Sigmoid colon (tissue), 7 donors: Measurements from ENCODE around the gene ARHGAP33. TPM values are rescaled to one million over a fixed set of nuclear protein-coding genes. Genes with fewer than 3 reads are reported as not detected.

ENCODE experiments used
- DNase-seq: peaks from one replicate; pipeline ENCODE4 v3.0.0-alpha.2; 2019
- H3K27ac ChIP-seq, 4 donors: fragments of 200-600 bp; sonication (generic); one replicate each; pipeline ENCODE4 v1.5.1; 2016 to 2019; ENCODE audit warnings: mild to moderate bottlenecking in 1 of 4
- H3K27me3 ChIP-seq, 3 donors: fragments of 200-600 bp; sonication (generic); one replicate each; pipeline ENCODE4 v1.5.1; 2019; ENCODE audit warnings: mild to moderate bottlenecking in 1 of 3
- H3K36me3 ChIP-seq, 4 donors: fragments of 200-600 bp; sonication (generic); one replicate each; pipeline ENCODE4 v1.5.1; 2016 to 2019
- H3K4me1 ChIP-seq, 4 donors: fragments of 200-600 bp; sonication (generic); one replicate each; pipeline ENCODE4 v1.5.1; 2017 to 2019
- H3K4me3 ChIP-seq, 4 donors: fragments of 200-600 bp; sonication (generic); one replicate each; pipeline ENCODE4 v1.5.1; 2017 to 2019; ENCODE audit warnings: mild to moderate bottlenecking in 2 of 4, moderate library complexity in 1 of 4
- H3K9me3 ChIP-seq, 4 donors: fragments of 200-600 bp in 3 of 4; sonication (generic) in 3 of 4; one replicate each; pipeline versions ENCODE4 v1.5.1 to v1.6.1; 2013 to 2019
- CTCF ChIP-seq, 4 experiments: fragments of 450-650 bp in 3 of 4; fragments of 200-600 bp in 1 of 4; IDR thresholded peaks; one replicate each; pipeline ENCODE4 v1.5.1; 2016 to 2019; ENCODE audit warnings: antibody characterized with exemption in 4 of 4, mild to moderate bottlenecking in 3 of 4, moderate library complexity in 2 of 4
- EP300 ChIP-seq, 4 donors: sonication (generic); formaldehyde crosslinking; IDR thresholded peaks; one replicate each; pipeline ENCODE4 v1.6.1; 2017; ENCODE audit warnings: antibody characterized with exemption in 4 of 4
- POLR2A ChIP-seq, 2 donors: fragments of 450-650 bp; IDR thresholded peaks; one replicate each; pipeline ENCODE4 v1.6.1; 2016; ENCODE audit warnings: antibody characterized with exemption in 2 of 2, mild to moderate bottlenecking in 2 of 2, moderate library complexity in 2 of 2
- POLR2AphosphoS5 ChIP-seq, 4 donors: sonication (generic); formaldehyde crosslinking; IDR thresholded peaks; one replicate each; pipeline ENCODE4 v1.6.1; 2017; ENCODE audit warnings: antibody characterized with exemption in 4 of 4
- WGBS, 2 donors: extraction: QIAGEN DNeasy Blood & Tissue Kit; methylation state at CpG; one replicate each; pipeline ENCODE4 v1.1.7; 2013; 5-methylcytosine and 5-hydroxymethylcytosine counted together
- intact Hi-C: fragments of 100-400 bp; cut with DNase I; formaldehyde crosslinking; loops from one replicate; pipeline ENCODE4 v1.15.1; 2023
- polyA plus RNA-seq, 3 donors: library from polyadenylated mRNA; stranded (reverse); fragments of 200-250 nt; gene quantifications; one replicate each; pipeline ENCODE4 v1.2.3, GENCODE V29; 2013
- total RNA-seq, 4 donors: library from RNA; depleted of rRNA; stranded (reverse); fragments of >200 nt; gene quantifications; one replicate each; pipeline ENCODE4 v1.1.0, GENCODE V29; 2016
- donor health status: healthy with polysubstance abuse.
- donor health status: Bipolar disorder and iron deficiency.
- donor health status: healthy.

The ARHGAP33 gene
- total and polyA plus RNA-seq, 7 donors = 0.60 to 11.9 (median 6.1) TPM

- 9 to 18% methylated on average over 74 of the region's 74 CpGs for WGBS, 2 donors
- peaks cover 6 to 31% (median 24%) of the 10 kb centered on the region in 4 donors for H3K36me3 ChIP-seq
- intact Hi-C loops = loop anchor here (5.0 to 10.0 kb wide), 4 partner anchors 108 to 387 kb away; partner anchors contain the start of genes CAPNS1, COX6B1, THAP8 and WDR62
These were observed 19.6 kb upstream of the ARHGAP33 start for GRCh38 chr19:35755550-35756376.

GRCh38 chr19:35756377-35757230, 18.8 kb upstream of the ARHGAP33 start, which contains the start of gene HSPB6:
Gene HSPB6, minus strand, starts transcription at chr19:35757029. Its CDS starts 21 bp downstream, at chr19:35757008.
- peak; percentile 90 for DNase-seq
- peak within 1 kb of the TSS; percentile 98 to 99 (median 99) for H3K27ac ChIP-seq
- peaks cover 0 to 63% (median 49%) of the 10 kb centered on the region in 4 donors for H3K4me1 ChIP-seq
- peak within 1 kb of the TSS; percentile 79 to 86 (median 83) for H3K4me3 ChIP-seq
- peaks cover 6 to 38% (median 24%) of the 10 kb centered on the region in 4 donors for H3K36me3 ChIP-seq
- H3K9me3 ChIP-seq = no peaks in the 10 kb centered on the region
- 7 to 8% methylated on average over 52 of the region's 52 CpGs for WGBS, 2 donors
- no peaks in the 10 kb centered on the region for H3K27me3 ChIP-seq
- intact Hi-C loops = loop anchor here (1.0 to 10.0 kb wide), 5 partner anchors 39 to 386 kb away; partner anchors contain the start of genes CAPNS1, COX6B1, THAP8 and WDR62
- no peak for TF ChIP-seq EP300 (IDR thresholded peaks at IDR 0.05)
- peak; percentile 62 to 91 for TF ChIP-seq POLR2A (IDR thresholded peaks at IDR 0.05)
- TF ChIP-seq POLR2AphosphoS5 (IDR thresholded peaks at IDR 0.05) = peak; percentile 66 to 97 (median 85)
- TF ChIP-seq CTCF (IDR thresholded peaks at IDR 0.05) = no peak

More at GRCh38 chr19:35755550-35756376, 19.6 kb upstream of the ARHGAP33 start:
- Histone ChIP-seq H3K27me3 (no peaks in the 10 kb centered on the region), H3K4me3 (peak overlapping the region; percentile 64 to 85 (median 80)), H3K27ac (peak overlapping the region; percentile 98 to 99 (median 99)), H3K4me1 (peaks cover 0 to 57% (median 49%) of the 10 kb centered on the region in 4 donors), H3K9me3 (no peaks in the 10 kb centered on the region)
- DNase-seq = peak; percentile 98
- TF ChIP-seq POLR2A (IDR thresholded peaks at IDR 0.05) (peak in 1 of 2 donors; percentile 11), CTCF (IDR thresholded peaks at IDR 0.05) (no peak), POLR2AphosphoS5 (IDR thresholded peaks at IDR 0.05) (peak; percentile 79 to 89 (median 80)), EP300 (IDR thresholded peaks at IDR 0.05) (peak in 2 of 4 donors; percentile 77 to 83)

GRCh38 chr19:35757231-35757748, 18.1 kb upstream of the ARHGAP33 start:
- H3K4me1 ChIP-seq = peaks cover 0 to 63% (median 49%) of the 10 kb centered on the region in 4 donors
- peaks cover under 1 to 43% (median 25%) of the 10 kb centered on the region in 4 donors for H3K36me3 ChIP-seq
- peak overlapping the region; percentile 98 to 99 (median 99) for H3K27ac ChIP-seq
- intact Hi-C loops = loop anchor here (1.0 to 10.0 kb wide), 5 partner anchors 40 to 385 kb away; partner anchors contain the start of genes CAPNS1, COX6B1, THAP8 and WDR62
- peak overlapping the region; percentile 79 to 86 (median 83) for H3K4me3 ChIP-seq
- WGBS, 2 donors = 7 to 8% methylated on average over 19 of the region's 19 CpGs
- no peaks in the 10 kb centered on the region for H3K9me3 ChIP-seq
- TF ChIP-seq POLR2AphosphoS5 (IDR thresholded peaks at IDR 0.05) = peak; percentile 73 to 94 (median 86)
- TF ChIP-seq POLR2A (IDR thresholded peaks at IDR 0.05) = no peak
- TF ChIP-seq CTCF (IDR thresholded peaks at IDR 0.05) = no peak
- peak; percentile 75 to 97 (median 93) for TF ChIP-seq EP300 (IDR thresholded peaks at IDR 0.05)
- H3K27me3 ChIP-seq = no peaks in the 10 kb centered on the region
- DNase-seq = peak; percentile 99
